Stimulated activated CD4-positive, alpha-beta T cell treated with anti-CD3 and anti-CD28 coated beads, Interleukin-2, amount 100 ng/mL, for 4 hours (primary cell): ENCODE measurements around the gene IFNG.

ENCODE experiments used
- DNase-seq: peaks from one replicate; pipeline ENCODE4 v3.0.0-alpha.2; 2020; ENCODE audit warnings: low read depth

Gene IFNG

DNA sequence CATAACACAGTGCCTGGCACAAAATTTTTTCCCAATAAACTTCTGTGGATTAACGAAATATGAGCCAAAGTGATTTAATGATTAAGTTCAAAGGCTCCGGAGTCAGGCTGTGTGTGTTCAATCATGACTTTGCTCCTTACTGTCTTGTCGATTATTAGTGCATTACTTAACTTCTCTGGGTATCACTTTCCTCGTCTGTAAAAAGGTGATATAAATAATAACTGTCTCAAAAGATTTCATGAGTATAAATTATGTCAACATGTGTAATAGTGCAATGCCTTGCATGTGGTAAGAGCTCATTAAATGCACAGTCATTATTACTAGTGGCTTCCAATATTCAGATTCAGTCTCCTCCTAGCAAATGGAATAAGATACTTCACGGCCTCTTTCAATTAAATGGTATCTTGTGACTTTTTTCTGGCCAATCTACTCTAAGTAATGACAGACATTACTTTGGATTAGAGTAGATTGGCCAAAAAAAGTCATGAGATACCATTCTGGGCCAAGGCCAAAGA, 6.8 kb upstream of the IFNG start:
- no peak for DNase-seq

DNA sequence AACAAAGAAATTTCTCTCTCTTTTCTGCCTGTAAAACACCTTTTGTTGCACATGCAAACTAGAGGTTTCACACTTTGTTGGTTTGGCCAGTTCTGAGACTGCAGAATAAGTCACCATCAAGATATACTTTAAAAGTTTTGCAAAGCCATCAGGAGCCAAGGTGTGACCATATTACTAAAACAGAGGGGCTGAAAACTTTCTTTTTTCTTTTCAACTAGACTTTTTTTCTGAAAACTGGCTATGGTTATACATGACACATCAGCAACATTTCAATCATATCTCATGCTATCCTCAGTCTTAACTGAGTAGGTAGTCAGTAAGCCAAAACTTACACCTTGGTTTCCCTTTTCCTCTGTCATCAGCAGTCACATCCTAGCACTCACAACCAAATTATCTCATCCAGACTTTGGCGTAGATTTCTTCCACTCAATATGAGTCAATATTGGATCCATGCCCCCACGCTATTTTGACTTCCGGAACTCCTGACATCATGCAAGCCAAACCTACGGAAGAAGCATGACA, 4.1 kb upstream of the IFNG start:
- no peak for DNase-seq

DNA sequence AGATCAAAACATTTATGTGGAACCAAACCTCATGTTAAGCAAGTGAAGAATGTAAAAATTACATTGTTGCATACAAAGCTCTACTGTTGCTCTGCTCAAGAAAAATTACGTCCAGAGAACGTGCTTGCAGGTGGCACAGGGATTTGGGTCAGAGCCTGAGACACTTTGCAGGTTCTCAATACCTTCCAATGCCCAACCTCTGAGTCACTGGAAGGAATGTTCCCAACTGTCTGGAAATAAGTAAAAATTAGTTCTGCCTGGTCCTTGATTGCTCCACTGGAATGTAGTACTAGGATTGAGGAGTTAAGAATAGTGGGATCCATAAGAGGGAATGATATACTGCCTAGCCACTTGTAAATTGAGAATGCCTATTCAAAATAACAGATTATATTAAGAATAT, 2.8 kb upstream of the IFNG start:
- DNase-seq = no peak

DNA sequence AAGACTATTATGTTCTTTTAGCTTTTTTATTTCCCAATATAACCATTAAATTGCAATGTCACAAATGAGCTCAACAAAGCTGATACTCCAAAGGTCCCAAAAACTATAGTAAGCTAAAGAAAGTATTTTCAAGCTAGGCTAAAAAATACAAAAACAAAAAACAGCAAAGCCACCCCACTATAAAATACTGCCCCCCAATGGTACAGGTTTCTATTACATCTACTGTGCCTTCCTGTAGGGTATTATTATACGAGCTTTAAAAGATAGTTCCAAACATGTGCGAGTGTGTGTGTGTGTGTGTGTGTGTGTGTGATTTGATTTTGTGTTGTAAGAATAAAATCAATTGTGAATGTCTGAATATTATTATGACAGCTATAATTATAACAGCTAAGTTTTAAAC, 1.1 kb downstream of the IFNG start:
- no peak for DNase-seq

DNA sequence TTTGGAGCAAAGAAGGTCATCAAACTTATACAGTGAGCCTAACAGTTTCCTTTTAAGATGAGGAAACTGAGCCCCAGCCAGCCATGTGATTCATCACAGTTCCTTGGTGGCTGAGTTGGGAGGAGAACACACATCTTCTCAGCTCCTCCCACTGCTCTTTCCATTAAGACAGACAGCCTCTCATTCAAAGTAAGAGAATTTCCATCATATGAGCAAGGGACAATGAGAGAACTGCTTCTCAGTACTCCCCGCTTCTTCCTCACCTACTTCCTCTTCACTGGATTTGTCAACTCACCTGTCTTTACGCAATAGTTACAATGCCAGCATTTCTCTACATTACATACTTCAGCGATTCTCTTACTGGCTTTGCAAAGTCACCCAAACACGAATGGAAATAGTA, 2.2 kb downstream of the IFNG start:
- DNase-seq = no peak

DNA sequence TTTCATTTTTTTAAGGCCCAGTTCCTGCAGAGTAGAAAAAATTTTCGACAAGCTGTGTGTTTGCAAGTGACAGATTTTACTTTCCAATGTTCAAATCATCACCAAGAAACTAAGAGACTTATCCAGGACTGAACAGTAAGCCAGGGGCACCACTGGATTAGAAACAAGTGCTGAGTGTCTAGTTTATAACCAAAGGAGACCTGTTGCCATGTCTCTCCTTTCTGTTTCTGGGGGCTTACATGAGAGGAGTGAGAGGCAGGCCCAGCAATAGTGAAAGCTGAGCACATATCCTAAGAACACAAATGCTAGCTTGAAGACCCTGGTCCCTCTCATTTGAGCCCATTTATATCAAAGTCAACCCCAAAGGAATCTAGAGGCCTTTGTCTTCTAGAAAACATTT, 2.9 kb downstream of the IFNG start:
- no peak for DNase-seq

DNA sequence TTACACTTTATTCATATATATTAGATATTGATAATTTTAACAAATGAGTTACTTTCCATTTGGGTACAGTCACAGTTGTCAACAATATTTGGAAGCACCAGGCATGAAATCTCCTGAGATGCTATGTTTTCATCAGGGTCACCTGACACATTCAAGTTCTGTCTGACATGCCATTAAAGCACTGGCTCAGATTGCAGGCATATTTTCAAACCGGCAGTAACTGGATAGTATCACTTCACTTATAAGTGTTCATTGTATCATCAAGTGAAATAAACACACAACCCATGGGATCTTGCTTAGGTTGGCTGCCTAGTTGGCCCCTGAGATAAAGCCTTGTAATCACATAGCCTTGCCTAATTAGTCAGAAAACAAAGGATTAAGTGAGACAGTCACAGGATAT, 4.8 kb downstream of the IFNG start:
- no peak for DNase-seq

DNA sequence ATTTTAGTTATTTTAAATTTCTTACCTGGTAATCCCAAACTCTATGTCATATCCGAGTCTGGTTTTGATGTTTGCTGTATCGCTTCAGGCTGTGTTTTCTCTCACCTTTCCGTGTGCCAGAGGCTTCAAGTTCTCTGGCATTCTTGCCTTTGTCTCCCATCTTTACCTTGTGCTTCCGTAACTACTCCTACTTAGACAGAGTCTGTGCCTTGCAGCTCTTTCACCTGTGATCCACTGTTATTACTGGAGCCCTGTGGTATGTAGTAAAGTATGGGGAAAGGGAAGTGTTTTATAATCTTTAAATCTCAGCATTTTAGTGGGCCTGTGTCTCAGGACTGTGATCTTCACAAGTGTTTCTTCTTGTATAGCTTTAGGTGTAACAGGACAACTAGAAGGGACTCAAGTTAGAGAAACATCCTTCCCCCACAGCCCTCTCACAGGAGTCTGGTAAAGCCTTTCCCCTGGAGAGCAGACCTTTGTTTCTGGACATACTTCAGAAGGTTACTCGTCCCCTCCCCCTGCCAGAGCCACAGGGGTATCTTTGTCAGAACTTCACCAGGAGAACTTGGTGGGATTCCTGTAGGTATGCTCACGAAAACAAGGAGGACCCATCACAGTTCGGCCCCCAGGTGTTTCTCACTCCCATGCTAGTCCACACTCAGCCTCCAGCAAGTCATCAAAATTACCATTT, 11.1 kb downstream of the IFNG start:
- no peak for DNase-seq

DNA sequence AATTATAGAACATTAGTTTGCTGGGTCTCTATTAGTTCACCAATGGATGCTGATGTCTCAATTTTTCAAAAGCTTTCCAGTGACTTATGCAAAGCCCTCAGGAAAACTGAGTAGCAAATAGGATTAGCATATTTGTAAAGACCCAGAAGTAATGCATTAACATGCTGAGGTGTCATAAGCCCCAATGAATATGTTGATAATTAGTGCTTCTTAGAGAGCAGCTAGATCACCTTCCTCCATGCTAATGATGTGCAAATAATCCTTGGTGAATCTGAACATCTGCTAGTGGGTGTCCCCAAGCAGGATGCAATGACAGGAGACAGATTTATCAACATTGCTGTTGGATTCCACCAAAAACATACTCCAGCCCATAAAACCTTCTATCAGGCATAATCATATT, 19.0 kb downstream of the IFNG start:
- DNase-seq = no peak

DNA sequence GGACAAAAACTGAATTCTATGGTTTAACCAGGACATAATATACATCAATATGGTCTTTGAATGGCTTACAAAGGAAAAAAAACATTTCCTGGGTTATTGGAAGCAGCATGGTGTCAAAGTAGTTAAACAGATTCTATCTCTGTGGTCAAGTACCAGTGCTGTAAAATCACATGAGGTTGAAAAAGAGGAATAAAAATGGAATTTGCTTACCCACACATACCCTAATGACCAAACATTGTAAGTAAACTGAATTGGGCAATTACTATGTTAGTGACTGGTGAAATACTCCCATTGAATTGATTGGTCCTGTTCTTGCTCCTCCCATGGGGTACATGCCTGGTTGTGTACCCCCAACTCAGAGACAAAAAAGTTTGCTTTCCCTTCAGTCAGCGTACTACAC, 19.6 kb downstream of the IFNG start:
- DNase-seq = no peak

DNA sequence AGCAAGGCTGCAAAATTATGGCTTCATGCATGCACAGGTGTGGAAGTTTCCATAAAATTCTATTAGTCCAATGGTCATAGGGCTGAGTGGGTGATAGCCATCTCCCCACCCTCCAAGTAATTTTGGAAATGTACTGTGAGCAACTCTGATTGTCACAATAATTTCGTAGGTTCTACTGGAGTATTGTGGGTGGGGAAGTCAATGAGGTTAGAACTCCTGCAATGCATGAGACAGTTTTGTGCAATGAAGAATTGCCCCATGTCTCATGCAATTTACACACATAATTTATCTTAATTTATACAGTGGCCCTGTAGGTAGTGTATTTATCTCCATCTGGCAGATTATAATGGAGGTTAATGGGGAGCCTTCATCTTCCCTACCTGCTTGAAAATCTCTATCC, 20.5 kb downstream of the IFNG start:
- no peak for DNase-seq

DNA sequence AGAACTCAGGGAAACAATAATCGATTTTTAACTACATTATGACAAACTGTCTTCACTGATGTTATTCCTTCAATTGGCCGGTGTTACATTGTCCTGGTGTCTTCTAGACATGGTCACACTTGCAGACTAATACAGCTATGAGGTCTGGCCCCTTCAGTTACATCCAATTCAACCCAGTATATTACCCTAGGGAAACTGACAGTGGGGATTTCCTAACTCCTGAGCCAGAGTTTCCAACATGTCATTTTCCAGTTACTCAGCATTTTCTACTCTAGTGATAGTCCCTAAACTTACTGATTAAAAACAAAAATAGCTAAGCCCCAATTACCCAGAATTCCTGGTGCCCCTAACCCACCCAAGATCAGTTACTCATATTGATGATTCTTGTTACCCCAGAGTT, 21.1 kb downstream of the IFNG start:
- DNase-seq = no peak

DNA sequence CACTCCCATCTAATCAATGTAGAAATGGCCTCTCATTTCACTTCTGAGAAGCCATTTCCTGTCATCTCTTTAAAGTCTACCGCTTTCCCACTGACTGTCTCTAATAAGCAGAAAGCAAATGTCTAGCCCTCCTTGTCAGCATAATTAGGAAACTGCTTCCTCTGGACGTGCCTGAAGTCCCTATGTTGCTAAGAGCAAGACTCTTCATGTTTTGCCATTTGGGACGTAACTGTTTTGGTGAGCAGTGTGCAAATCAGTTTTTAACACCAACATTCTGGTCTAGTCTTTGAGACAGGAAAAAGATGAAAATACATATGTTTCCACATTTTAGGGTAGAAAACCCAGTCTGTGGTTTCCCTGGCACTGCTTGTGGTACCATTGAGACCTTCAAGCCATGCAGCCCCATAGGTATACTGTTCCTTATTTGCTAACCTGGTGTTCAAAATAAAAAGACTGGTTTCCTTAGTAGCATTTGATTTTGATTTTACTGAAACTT, 22.2 kb downstream of the IFNG start:
- no peak for DNase-seq

DNA sequence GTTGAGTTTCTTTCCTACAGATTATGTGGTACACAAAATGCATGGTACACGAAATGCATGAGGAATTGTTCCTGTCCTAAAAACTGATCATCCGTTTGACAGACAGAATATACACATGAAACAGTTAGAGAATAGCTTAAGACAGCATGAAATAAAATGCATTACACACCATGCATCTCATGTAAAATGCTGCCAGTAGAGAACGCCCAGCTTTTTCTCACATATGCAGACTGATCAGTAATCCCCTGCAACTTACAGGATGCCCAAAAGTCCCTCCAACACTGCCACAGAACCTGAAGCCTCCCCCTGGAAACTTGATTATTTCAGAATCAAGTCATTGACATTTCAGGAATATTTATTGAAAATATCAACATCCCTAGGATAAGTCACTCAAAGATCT, 24.0 kb downstream of the IFNG start:
- DNase-seq = no peak

DNA sequence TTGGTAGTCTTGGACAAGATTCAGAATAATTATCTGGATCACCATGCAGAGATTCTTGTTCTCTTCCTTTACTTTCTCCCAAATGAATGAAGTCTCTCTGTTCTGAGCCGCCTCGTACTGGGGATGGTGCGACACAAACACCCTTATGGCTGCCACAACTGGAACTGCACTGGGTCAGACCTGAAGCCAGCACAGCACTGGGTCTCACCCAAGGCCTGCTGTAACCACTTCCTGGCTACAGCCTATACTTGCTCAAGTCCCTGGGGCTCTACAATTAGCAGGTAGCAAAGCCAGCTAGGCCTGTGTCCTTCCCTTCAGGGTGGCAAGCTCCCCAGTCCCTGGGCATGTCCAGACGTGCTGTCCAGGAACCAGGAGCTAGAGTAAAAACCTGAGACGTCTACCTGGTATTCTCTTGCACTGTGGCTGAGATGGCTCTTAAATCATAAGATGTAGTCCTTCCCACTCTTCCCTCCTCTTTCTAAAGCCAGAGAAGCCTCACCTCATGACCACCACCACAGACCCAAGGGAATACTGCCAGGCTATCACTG, 27.6 kb downstream of the IFNG start:
- no peak for DNase-seq

DNA sequence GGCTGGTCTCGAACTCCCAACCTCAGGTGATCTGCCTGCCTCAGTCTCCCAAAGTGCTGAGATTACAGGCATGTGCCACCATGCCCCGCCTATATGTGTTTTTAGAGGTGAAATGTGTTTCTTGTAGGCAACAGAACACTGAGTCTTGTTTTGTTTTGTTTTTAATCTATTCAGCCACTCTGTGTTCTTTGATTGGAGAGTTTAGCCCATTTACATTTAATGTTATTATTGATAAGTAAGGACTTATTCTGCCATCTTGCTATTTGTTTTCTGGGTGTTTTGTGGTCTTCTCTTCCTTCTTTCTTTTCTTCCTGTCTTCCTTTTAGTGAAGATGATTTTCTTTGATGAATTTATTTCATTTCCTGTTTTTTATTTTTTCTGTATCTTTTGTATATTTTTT, 29.6 kb downstream of the IFNG start:
- DNase-seq = no peak

DNA sequence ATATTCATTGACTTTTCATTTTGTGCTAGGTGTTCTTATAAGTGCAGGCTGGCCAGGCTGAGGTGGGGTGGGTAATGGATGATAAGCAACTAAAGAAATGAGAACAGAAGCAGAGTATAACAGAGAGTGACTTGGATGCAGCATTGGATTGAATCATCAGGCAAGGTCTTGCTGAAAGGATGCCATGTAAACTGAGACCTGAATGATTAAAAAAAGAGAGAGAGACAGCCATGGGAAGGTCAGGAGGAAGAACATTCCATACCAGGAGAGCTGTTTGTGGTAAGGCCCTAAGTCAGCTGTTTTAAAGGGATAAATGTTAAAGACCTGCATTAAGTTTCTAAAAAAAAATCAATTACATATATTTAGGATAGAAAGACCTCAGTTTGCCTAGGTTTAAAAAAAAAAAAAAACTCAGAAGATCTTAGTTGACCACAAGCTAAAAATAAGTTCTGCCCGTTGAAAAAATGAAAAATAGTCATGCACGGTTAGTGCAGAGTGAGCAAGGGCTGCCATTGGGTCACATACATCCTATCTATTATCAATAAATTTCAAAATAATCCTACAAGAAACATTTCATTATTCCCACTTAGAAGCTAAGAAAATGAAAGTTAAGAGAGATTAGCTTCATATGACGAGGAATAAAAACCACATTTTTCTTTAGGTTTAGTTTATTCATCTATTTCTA, 37.2 kb downstream of the IFNG start:
- no peak for DNase-seq

DNA sequence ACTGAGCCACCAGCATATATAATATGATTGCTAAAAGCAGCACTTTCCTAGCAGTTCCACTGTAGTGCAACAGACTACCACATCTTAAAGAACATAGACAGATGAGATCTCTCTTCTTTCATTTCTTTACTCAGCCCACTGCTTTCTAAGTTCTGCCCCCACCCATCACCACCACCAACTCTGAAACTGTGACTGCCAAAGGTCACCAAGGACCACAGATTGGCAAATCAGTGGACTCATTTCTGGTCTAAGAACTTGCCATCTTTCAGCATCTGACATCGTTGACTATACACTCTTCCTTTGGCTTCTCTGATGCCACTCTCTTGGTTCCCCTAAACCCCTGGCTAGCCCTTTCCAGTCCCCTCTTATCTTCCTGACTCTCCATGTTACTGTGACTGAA, 38.4 kb downstream of the IFNG start:
- DNase-seq = no peak

DNA sequence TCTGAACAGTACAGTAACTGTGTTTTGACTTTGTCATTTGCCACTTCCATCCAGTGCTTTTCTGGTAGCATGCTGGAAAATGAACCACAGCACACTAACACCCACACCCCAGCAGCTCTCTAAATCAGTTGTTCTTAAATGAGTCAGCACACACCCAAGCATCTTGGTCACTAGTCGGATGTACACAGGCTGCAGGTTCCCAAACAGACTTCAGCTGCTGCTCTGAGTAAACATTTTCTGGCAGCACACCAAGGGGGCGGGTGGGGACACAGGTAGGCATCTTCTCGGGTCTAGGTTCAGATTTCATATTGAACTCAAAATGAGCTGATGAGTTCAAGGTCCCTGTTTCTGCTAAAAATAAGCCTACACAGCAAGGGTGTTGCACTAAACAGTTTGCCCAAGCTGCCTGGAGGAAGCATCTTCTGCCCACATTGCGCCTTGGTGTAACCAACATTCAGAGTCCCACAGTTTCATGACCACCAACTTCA, 39.8 kb downstream of the IFNG start:
- peak; percentile 31 for DNase-seq

DNA sequence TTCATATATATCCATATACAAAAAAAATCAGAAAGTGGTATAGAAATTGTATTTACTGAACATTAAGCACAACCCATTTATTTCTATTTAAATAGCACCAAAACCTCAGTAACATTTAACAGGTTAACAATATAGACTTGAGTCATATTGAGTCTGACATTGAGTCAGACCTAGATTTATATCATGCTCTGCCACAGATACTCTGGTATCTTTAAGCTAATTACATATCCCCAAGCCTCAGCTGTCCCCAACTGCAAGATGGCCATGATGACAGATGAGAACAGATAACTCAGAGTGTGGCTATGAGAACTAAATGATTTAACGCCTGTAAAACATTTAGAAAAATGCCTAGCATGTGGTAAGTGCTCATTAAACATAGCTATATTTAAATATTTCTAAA, 40.3 kb downstream of the IFNG start:
- DNase-seq = no peak

DNA sequence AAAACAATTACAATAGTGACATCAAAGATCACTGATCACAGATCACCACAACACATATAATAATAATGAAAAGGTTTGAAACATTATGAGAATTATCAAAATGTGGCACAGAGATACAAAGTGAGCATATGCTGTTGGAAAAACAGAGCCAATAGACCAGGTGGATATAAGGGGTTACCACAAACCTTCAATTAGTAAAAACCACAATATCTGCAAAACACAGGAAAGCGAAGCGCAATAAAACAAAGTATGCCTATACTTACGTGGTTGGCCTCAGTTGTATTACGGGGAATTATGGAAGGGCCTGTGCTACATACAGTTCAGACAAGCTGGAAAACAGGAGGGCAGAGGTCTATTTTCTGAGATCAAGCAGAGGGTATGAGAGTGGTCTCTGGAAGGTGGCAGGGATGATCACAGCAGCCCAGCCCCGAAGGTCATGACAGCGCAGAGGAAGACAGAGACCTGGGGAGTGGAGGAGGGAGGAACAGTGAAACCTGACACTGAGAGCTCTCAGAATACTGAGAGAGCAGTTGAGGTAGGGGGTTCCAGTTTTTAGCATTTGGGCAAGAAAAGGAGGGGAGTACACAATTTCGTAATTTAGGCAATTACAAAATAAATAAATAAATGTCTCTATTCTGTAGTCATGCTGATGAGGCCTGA, 41.3 kb downstream of the IFNG start:
- DNase-seq = no peak

DNA sequence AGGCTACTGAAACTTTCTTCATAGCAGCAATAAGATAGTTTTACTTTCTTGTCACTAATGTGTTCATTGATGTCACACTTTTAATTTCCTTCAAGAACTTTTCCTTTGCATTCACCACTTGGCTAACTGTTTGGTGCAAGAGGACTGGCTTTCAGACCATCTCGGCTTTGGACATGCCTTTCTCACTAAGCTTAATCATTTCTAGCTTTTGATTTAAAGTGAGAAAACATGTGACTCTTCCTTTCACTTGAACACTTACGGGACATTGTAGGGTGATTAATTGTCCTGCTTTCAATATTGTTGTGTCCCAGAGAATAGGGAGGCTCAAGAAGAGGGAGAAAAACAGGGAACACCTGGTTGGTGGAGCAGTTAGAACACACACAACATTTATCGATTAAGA, 41.9 kb downstream of the IFNG start:
- no peak for DNase-seq

DNA sequence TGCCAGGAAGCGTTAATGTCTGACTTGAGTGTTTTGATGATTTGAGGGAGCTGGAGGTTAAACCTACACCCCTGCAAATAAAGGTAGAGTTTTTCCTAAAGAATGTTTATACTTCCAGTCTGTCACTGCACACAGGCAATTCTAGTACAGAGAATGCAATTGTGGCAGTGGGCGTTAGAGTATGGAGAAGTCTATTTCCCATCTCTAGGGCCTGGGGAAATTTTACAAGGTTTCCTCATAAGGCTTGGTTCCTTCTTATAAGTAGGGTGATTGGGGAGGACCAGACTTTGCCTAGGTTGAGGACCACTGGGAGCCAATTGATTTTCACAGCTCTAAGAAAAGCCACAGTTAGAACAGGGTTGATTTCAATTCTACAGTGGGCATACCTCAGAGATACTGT, 44.3 kb downstream of the IFNG start:
- no peak for DNase-seq
